Activated naive CD4-positive, alpha-beta T cell treated with anti-CD3 and anti-CD28 coated beads for 36 hours (primary cell): Measurements from ENCODE around the gene OR2L8. TPM values are rescaled to one million over a fixed set of nuclear protein-coding genes. Genes with fewer than 3 reads are reported as not detected.
A peak's percentile ranks its signal among the peaks of the same experiment; 100 is the strongest.

Experiments used
- CTCF ChIA-PET: fragments of 350-600 bp; sonication (Branson Sonifier 250); formaldehyde crosslinking; loops from one replicate; lab custom pipeline; 2021; ENCODE audit warnings: antibody characterized with exemption; lab: Charles Lee
- DNase-seq: peaks from one replicate; pipeline ENCODE4 v3.0.0-alpha.2; 2020
- H3K27ac Mint-ChIP-seq: one replicate; pipeline ENCODE4 v1.8.0; 2021; ENCODE audit warnings: mild to moderate bottlenecking, mixed read lengths
- H3K27me3 Mint-ChIP-seq: one replicate; pipeline ENCODE4 v1.8.0; 2021; ENCODE audit warnings: low read depth, mixed read lengths
- H3K36me3 Mint-ChIP-seq: one replicate; pipeline ENCODE4 v1.8.0; 2021; ENCODE audit warnings: low read depth, mixed read lengths
- H3K4me1 Mint-ChIP-seq: one replicate; pipeline ENCODE4 v1.8.0; 2021; ENCODE audit warnings: low read depth, mixed read lengths
- H3K4me3 Mint-ChIP-seq: one replicate; pipeline ENCODE4 v1.8.0; 2021; ENCODE audit warnings: mild to moderate bottlenecking, moderate library complexity, mixed read lengths
- H3K9me3 Mint-ChIP-seq: one replicate; pipeline ENCODE4 v1.8.0; 2021; ENCODE audit warnings: mixed read lengths
- intact Hi-C: fragments of 100-400 bp; cut with micrococcal nuclease; formaldehyde crosslinking; loops from one replicate; pipeline ENCODE4 v1.15.1; 2023
- total RNA-seq, 2 experiments: library from RNA; stranded (reverse); gene quantifications; one replicate each; pipeline ENCODE4 v1.2.3, GENCODE V29; 2021

The OR2L8 gene
- total RNA-seq = under 1 TPM in 1 of 2 experiments, not detected in 1; 0.21 TPM

- Mint-ChIP-seq H3K27me3 (no peaks in the 10 kb centered on the region), H3K9me3 (no peaks in the 10 kb centered on the region), H3K27ac (no peak within 1 kb of the TSS), H3K4me1 (no peaks in the 10 kb centered on the region), H3K4me3 (no peak within 1 kb of the TSS), H3K36me3 (peaks cover 14% of the 10 kb centered on the region)
- intact Hi-C loops = no loop called here
- CTCF ChIA-PET = no interaction called here
- DNase-seq = no peak
Measured at GRCh38 chr1:247948558-247948957, at the start of gene OR2L8. Gene OR2L8, plus strand, starts transcription at chr1:247948858. Its CDS starts 0 bp downstream, at chr1:247948858.

GRCh38 chr1:247904122-247904521 is 44.5 kb upstream of the OR2L8 start:
- intact Hi-C loops = loop anchor here (5.0 kb wide), 1 partner anchor 972 kb away; the partner anchor contains the start of gene AHCTF1
- peaks cover 8% of the 10 kb centered on the region for H3K36me3 Mint-ChIP-seq
- DNase-seq = no peak
- CTCF ChIA-PET = no interaction called here
- no peak overlapping the region for H3K27ac Mint-ChIP-seq
- H3K27me3 Mint-ChIP-seq = peaks cover 3% of the 10 kb centered on the region
- H3K4me1 Mint-ChIP-seq = peaks cover 31% of the 10 kb centered on the region
- no peak overlapping the region for H3K4me3 Mint-ChIP-seq
- H3K9me3 Mint-ChIP-seq = peaks cover 18% of the 10 kb centered on the region

GRCh38 chr1:247905181-247905580 is 43.5 kb upstream of the OR2L8 start:
- peaks cover 18% of the 10 kb centered on the region for H3K9me3 Mint-ChIP-seq
- peak; percentile 6 for DNase-seq
- H3K4me3 Mint-ChIP-seq = no peak overlapping the region
- CTCF ChIA-PET = interaction anchor here (0.8 kb wide), 1 partner anchor 20 kb away, joined by 3 read pairs; no protein-coding TSS in a partner anchor
- peaks cover 3% of the 10 kb centered on the region for H3K27me3 Mint-ChIP-seq
- intact Hi-C loops = loop anchor here (5.0 kb wide), 2 partner anchors 577 to 1573 kb away; no protein-coding TSS in a partner anchor
- peaks cover 31% of the 10 kb centered on the region for H3K4me1 Mint-ChIP-seq
- H3K27ac Mint-ChIP-seq = no peak overlapping the region
- H3K36me3 Mint-ChIP-seq = peaks cover 8% of the 10 kb centered on the region

GRCh38 chr1:247905910-247906503 is 42.7 kb upstream of the OR2L8 start:
- Mint-ChIP-seq H3K27ac (peak overlapping the region; percentile 76), H3K27me3 (peaks cover 3% of the 10 kb centered on the region), H3K9me3 (peaks cover 18% of the 10 kb centered on the region), H3K36me3 (peaks cover 8% of the 10 kb centered on the region), H3K4me3 (no peak overlapping the region), H3K4me1 (peaks cover 31% of the 10 kb centered on the region)
- CTCF ChIA-PET = interaction anchor here (0.8 kb wide), 1 partner anchor 21 kb away, joined by 3 read pairs; no protein-coding TSS in a partner anchor
- intact Hi-C loops = loop anchor here (1.0 to 5.0 kb wide), 5 partner anchors 31 to 1574 kb away; partner anchors contain the start of gene TRIM58
- DNase-seq = no peak

GRCh38 chr1:247906504-247907047 is 42.1 kb upstream of the OR2L8 start:
- intact Hi-C loops = loop anchor here (1.0 to 5.0 kb wide), 5 partner anchors 31 to 1574 kb away; partner anchors contain the start of gene TRIM58
- Mint-ChIP-seq H3K36me3 (peaks cover 8% of the 10 kb centered on the region), H3K4me3 (peak overlapping the region; percentile 24), H3K4me1 (peaks cover 31% of the 10 kb centered on the region), H3K9me3 (peaks cover 18% of the 10 kb centered on the region), H3K27ac (peak overlapping the region; percentile 76), H3K27me3 (peaks cover 3% of the 10 kb centered on the region)
- CTCF ChIA-PET = no interaction called here
- peak; percentile 60 for DNase-seq

GRCh38 chr1:247908766-247909165 is 39.9 kb upstream of the OR2L8 start:
- CTCF ChIA-PET = no interaction called here
- Mint-ChIP-seq H3K27ac (no peak overlapping the region), H3K9me3 (peaks cover 16% of the 10 kb centered on the region), H3K4me3 (no peak overlapping the region), H3K27me3 (peaks cover 3% of the 10 kb centered on the region), H3K4me1 (peaks cover 31% of the 10 kb centered on the region), H3K36me3 (peaks cover 8% of the 10 kb centered on the region)
- intact Hi-C loops = loop anchor here (5.0 kb wide), 2 partner anchors 574 to 1576 kb away; no protein-coding TSS in a partner anchor
- no peak for DNase-seq

- CTCF ChIA-PET = no interaction called here
- H3K4me3 Mint-ChIP-seq = no peak overlapping the region
- intact Hi-C loops = loop anchor here (5.0 kb wide), 1 partner anchor 231 kb away; no protein-coding TSS in a partner anchor
- H3K36me3 Mint-ChIP-seq = no peaks in the 10 kb centered on the region
- no peak for DNase-seq
- no peak overlapping the region for H3K27ac Mint-ChIP-seq
- H3K9me3 Mint-ChIP-seq = no peaks in the 10 kb centered on the region
- H3K27me3 Mint-ChIP-seq = peaks cover 2% of the 10 kb centered on the region
- no peaks in the 10 kb centered on the region for H3K4me1 Mint-ChIP-seq
Measured at GRCh38 chr1:247913786-247914185, 34.9 kb upstream of the OR2L8 start.

GRCh38 chr1:247914941-247915662 is 33.6 kb upstream of the OR2L8 start:
- no peaks in the 10 kb centered on the region for H3K36me3 Mint-ChIP-seq
- no peak for DNase-seq
- intact Hi-C loops = loop anchor here (5.0 kb wide), 1 partner anchor 233 kb away; no protein-coding TSS in a partner anchor
- H3K27me3 Mint-ChIP-seq = peaks cover 2% of the 10 kb centered on the region
- H3K4me3 Mint-ChIP-seq = no peak overlapping the region
- CTCF ChIA-PET = no interaction called here
- no peaks in the 10 kb centered on the region for H3K9me3 Mint-ChIP-seq
- no peak overlapping the region for H3K27ac Mint-ChIP-seq
- H3K4me1 Mint-ChIP-seq = no peaks in the 10 kb centered on the region

- H3K9me3 Mint-ChIP-seq = no peaks in the 10 kb centered on the region
- peaks cover 2% of the 10 kb centered on the region for H3K27me3 Mint-ChIP-seq
Measured at GRCh38 chr1:247919952-247920351, 28.7 kb upstream of the OR2L8 start, which contains the start of gene OR2T8. Gene OR2T8, plus strand, starts transcription at chr1:247920252. Its CDS starts 766 bp downstream, at chr1:247921018.

GRCh38 chr1:247923941-247924340 is 24.7 kb upstream of the OR2L8 start:
- no peaks in the 10 kb centered on the region for H3K9me3 Mint-ChIP-seq
- H3K4me1 Mint-ChIP-seq = no peaks in the 10 kb centered on the region
- no peaks in the 10 kb centered on the region for H3K36me3 Mint-ChIP-seq
- no peaks in the 10 kb centered on the region for H3K27me3 Mint-ChIP-seq
- CTCF ChIA-PET = no interaction called here
- no peak for DNase-seq
- no peak overlapping the region for H3K27ac Mint-ChIP-seq
- intact Hi-C loops = no loop called here
- no peak overlapping the region for H3K4me3 Mint-ChIP-seq

More at GRCh38 chr1:247919952-247920351, 28.7 kb upstream of the OR2L8 start, which contains the start of gene OR2T8:
- Mint-ChIP-seq H3K4me1 (no peaks in the 10 kb centered on the region), H3K27ac (no peak within 1 kb of the TSS), H3K36me3 (no peaks in the 10 kb centered on the region), H3K4me3 (no peak within 1 kb of the TSS)
- no peak for DNase-seq
- CTCF ChIA-PET = interaction anchor here (1.0 kb wide), 1 partner anchor 17 kb away, joined by 3 read pairs; no protein-coding TSS in a partner anchor
- intact Hi-C loops = no loop called here

- no peaks in the 10 kb centered on the region for H3K4me1 Mint-ChIP-seq
- H3K36me3 Mint-ChIP-seq = no peaks in the 10 kb centered on the region
- no peak for DNase-seq
- H3K27ac Mint-ChIP-seq = no peak within 1 kb of the TSS
- no peak within 1 kb of the TSS for H3K4me3 Mint-ChIP-seq
- intact Hi-C loops = no loop called here
- CTCF ChIA-PET = no interaction called here
- H3K9me3 Mint-ChIP-seq = no peaks in the 10 kb centered on the region
- no peaks in the 10 kb centered on the region for H3K27me3 Mint-ChIP-seq
Measured at GRCh38 chr1:247924868-247925267, 23.8 kb upstream of the OR2L8 start, which contains the start of gene OR2AJ1. Gene OR2AJ1, plus strand, starts transcription at chr1:247924889. Its CDS starts 8,880 bp downstream, at chr1:247933769.

GRCh38 chr1:247933989-247934388 is 14.7 kb upstream of the OR2L8 start:
- intact Hi-C loops = no loop called here
- Mint-ChIP-seq H3K4me3 (no peak overlapping the region), H3K4me1 (no peaks in the 10 kb centered on the region)

More at GRCh38 chr1:247933989-247934388, 14.7 kb upstream of the OR2L8 start:
- no peak for DNase-seq
- peaks cover 4% of the 10 kb centered on the region for H3K27me3 Mint-ChIP-seq
- peaks cover 3% of the 10 kb centered on the region for H3K9me3 Mint-ChIP-seq
- H3K27ac Mint-ChIP-seq = no peak overlapping the region
- CTCF ChIA-PET = no interaction called here
- no peaks in the 10 kb centered on the region for H3K36me3 Mint-ChIP-seq
